Inflammatory macrophage (primary cell): ENCODE measurements around the gene WBP2.

Experiments
- DNase-seq, 2 donors: peaks; one replicate each; pipeline ENCODE4 v3.0.0-alpha.2; 2020 to 2022

Gene WBP2

GRCh38 chr17:75827308-75828075, 27.6 kb downstream of the WBP2 start:
- peak; percentile 43 to 46 for DNase-seq

- DNase-seq = no peak
Measured at GRCh38 chr17:75826561-75827307, 28.4 kb downstream of the WBP2 start.

- DNase-seq = no peak
Measured at GRCh38 chr17:75825748-75826370, 29.3 kb downstream of the WBP2 start.

- no peak for DNase-seq
Measured at GRCh38 chr17:75825149-75825552, 30.0 kb downstream of the WBP2 start.

GRCh38 chr17:75824666-75825065, 30.5 kb downstream of the WBP2 start:
- peak; percentile 37 to 60 for DNase-seq

GRCh38 chr17:75824050-75824552, 31.0 kb downstream of the WBP2 start:
- DNase-seq = no peak

- DNase-seq = no peak
Measured at GRCh38 chr17:75823257-75824041, 31.7 kb downstream of the WBP2 start.

GRCh38 chr17:75822800-75823166, 32.4 kb downstream of the WBP2 start:
- DNase-seq = no peak

GRCh38 chr17:75822119-75822799, 32.9 kb downstream of the WBP2 start:
- no peak for DNase-seq

- DNase-seq = no peak
Measured at GRCh38 chr17:75821552-75821951, 33.6 kb downstream of the WBP2 start.

GRCh38 chr17:75820094-75821080, 34.7 kb downstream of the WBP2 start:
- DNase-seq = no peak

GRCh38 chr17:75819678-75820077, 35.5 kb downstream of the WBP2 start:
- DNase-seq = no peak

- no peak for DNase-seq
Measured at GRCh38 chr17:75819116-75819515, 36.0 kb downstream of the WBP2 start.

- no peak for DNase-seq
Measured at GRCh38 chr17:75818326-75818885, 36.7 kb downstream of the WBP2 start.

GRCh38 chr17:75817571-75817970, 37.6 kb downstream of the WBP2 start:
- no peak for DNase-seq

GRCh38 chr17:75816693-75817092, 38.4 kb downstream of the WBP2 start:
- no peak for DNase-seq

- no peak for DNase-seq
Measured at GRCh38 chr17:75815399-75815798, 39.7 kb downstream of the WBP2 start.

GRCh38 chr17:75814900-75815373, 40.2 kb downstream of the WBP2 start:
- DNase-seq = no peak

- DNase-seq = no peak
Measured at GRCh38 chr17:75814021-75814395, 41.1 kb downstream of the WBP2 start.
